ENCODE data around the gene SLC2A6.
A peak's percentile ranks its signal among the peaks of the same experiment; 100 is the strongest.

SLC2A6 gene

GRCh38 chr9:133468374-133468773 is 10.5 kb downstream of the SLC2A6 start:
- Mint-ChIP-seq H3K4me3 (no peak overlapping the region), H3K36me3 (no peaks in the 10 kb centered on the region), H3K9me3 (no peaks in the 10 kb centered on the region), H3K27ac (no peak overlapping the region), H3K4me1 (peaks cover 8% of the 10 kb centered on the region)
- no peak for DNase-seq (ENCODE audit: low spot score in 2 of 2)
- no peak for ATAC-seq

- Mint-ChIP-seq H3K4me3 (no peak overlapping the region), H3K36me3 (no peaks in the 10 kb centered on the region), H3K27ac (no peak overlapping the region), H3K9me3 (no peaks in the 10 kb centered on the region), H3K4me1 (peaks cover 8% of the 10 kb centered on the region)
- DNase-seq (ENCODE audit: low spot score in 2 of 2) (no peak), ATAC-seq (no peak)
Observed at GRCh38 chr9:133467101-133467500, 11.8 kb downstream of the SLC2A6 start.

GRCh38 chr9:133465984-133466383 is 12.9 kb downstream of the SLC2A6 start:
- no peaks in the 10 kb centered on the region for H3K36me3 Mint-ChIP-seq
- ATAC-seq: no peak
- H3K27ac Mint-ChIP-seq: no peak overlapping the region
- peaks cover 14% of the 10 kb centered on the region for H3K4me1 Mint-ChIP-seq
- no peak overlapping the region for H3K4me3 Mint-ChIP-seq
- no peak for DNase-seq (ENCODE audit: low spot score in 2 of 2)
- no peaks in the 10 kb centered on the region for H3K9me3 Mint-ChIP-seq

DNA sequence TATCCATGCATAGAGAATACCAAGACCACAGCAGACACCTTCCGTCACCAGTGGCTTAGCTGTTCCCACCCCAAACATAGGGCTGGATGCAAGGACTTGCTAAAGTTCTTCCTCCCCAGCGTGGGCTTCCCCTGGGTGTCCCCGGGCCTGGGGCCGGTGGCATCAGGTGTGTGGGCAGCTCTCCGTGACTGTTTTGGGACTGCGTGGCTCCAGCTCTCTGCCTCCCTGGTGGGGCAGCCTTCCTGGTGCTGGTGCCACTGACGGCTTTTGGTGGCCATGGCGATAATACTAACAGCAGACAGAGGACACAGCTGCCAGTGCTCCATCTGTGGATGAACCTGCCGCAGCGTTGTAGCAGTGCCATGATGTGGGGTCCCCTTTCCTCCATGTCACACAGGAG is 14.3 kb downstream of the SLC2A6 start:
- ATAC-seq: no peak
- H3K36me3 Mint-ChIP-seq: peaks cover 12% of the 10 kb centered on the region
- H3K4me3 Mint-ChIP-seq: no peak overlapping the region
- no peaks in the 10 kb centered on the region for H3K9me3 Mint-ChIP-seq
- peaks cover 24% of the 10 kb centered on the region for H3K4me1 Mint-ChIP-seq
- no peak for DNase-seq (ENCODE audit: low spot score in 2 of 2)
- no peak overlapping the region for H3K27ac Mint-ChIP-seq

DNA sequence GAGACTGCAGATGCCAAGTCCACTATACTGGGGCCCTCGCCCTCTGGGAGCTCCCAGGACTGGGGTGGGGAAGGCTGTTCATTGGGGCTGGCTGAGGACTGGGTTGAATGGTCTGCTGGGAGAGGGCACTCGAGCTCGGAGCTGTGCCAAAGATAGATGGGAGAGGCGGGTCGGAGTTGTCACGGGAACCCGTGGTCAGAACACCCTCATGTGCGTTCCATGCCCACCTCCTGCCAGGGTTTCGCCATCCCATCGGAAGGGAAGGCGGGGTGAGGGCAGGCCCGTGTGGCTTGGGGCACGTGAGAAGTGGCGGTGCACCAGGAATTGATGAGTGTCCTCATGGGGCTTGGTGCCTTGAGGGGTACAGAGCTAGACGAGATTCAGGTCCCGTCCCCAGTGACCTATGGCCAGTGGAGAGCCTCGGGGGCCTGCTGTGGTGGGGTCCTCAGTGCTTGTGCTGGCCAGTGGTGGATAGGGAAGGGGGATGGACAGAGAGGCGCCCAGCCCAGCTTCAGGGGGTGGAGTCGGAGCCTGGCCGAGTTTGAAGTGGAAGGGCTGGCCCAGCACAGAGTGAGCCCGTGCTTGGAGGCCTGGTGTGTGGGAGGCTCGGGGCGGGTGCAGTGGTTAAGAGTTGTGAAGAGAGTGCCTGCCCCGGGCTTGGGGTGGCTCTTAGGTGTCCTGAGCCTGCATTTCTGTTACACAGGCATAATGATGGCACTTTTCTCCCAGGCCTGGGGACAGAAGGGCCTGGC is 14.9 kb downstream of the SLC2A6 start:
- H3K4me3 Mint-ChIP-seq: no peak overlapping the region
- no peak overlapping the region for H3K27ac Mint-ChIP-seq
- H3K9me3 Mint-ChIP-seq: no peaks in the 10 kb centered on the region
- no peak for DNase-seq (ENCODE audit: low spot score in 2 of 2)
- ATAC-seq: no peak
- peaks cover 13% of the 10 kb centered on the region for H3K36me3 Mint-ChIP-seq
- peaks cover 25% of the 10 kb centered on the region for H3K4me1 Mint-ChIP-seq

- Mint-ChIP-seq H3K4me3 (no peak overlapping the region), H3K36me3 (peaks cover 13% of the 10 kb centered on the region)
Observed at GRCh38 chr9:133463234-133463863, 15.6 kb downstream of the SLC2A6 start.

GRCh38 chr9:133461975-133462374 is 16.9 kb downstream of the SLC2A6 start:
- DNase-seq (ENCODE audit: low spot score in 2 of 2) (no peak), ATAC-seq (no peak)
- H3K27ac Mint-ChIP-seq: peak overlapping the region; percentile 67
- H3K9me3 Mint-ChIP-seq: no peaks in the 10 kb centered on the region
- H3K36me3 Mint-ChIP-seq: peaks cover 13% of the 10 kb centered on the region
- H3K4me1 Mint-ChIP-seq: peaks cover 25% of the 10 kb centered on the region
- H3K4me3 Mint-ChIP-seq: no peak overlapping the region

More at GRCh38 chr9:133463234-133463863, 15.6 kb downstream of the SLC2A6 start:
- DNase-seq (ENCODE audit: low spot score in 2 of 2) (no peak), ATAC-seq (no peak)
- Mint-ChIP-seq H3K27ac (no peak overlapping the region), H3K9me3 (no peaks in the 10 kb centered on the region), H3K4me1 (peaks cover 25% of the 10 kb centered on the region)

- DNase-seq (ENCODE audit: low spot score in 2 of 2): no peak
- H3K27ac Mint-ChIP-seq: peak overlapping the region; percentile 94
- ATAC-seq: no peak
- H3K36me3 Mint-ChIP-seq: peaks cover 13% of the 10 kb centered on the region
- H3K4me3 Mint-ChIP-seq: peak overlapping the region; percentile 92
- H3K4me1 Mint-ChIP-seq: peaks cover 25% of the 10 kb centered on the region
- H3K9me3 Mint-ChIP-seq: no peaks in the 10 kb centered on the region
Observed at GRCh38 chr9:133460405-133461175, 18.3 kb downstream of the SLC2A6 start.

DNA sequence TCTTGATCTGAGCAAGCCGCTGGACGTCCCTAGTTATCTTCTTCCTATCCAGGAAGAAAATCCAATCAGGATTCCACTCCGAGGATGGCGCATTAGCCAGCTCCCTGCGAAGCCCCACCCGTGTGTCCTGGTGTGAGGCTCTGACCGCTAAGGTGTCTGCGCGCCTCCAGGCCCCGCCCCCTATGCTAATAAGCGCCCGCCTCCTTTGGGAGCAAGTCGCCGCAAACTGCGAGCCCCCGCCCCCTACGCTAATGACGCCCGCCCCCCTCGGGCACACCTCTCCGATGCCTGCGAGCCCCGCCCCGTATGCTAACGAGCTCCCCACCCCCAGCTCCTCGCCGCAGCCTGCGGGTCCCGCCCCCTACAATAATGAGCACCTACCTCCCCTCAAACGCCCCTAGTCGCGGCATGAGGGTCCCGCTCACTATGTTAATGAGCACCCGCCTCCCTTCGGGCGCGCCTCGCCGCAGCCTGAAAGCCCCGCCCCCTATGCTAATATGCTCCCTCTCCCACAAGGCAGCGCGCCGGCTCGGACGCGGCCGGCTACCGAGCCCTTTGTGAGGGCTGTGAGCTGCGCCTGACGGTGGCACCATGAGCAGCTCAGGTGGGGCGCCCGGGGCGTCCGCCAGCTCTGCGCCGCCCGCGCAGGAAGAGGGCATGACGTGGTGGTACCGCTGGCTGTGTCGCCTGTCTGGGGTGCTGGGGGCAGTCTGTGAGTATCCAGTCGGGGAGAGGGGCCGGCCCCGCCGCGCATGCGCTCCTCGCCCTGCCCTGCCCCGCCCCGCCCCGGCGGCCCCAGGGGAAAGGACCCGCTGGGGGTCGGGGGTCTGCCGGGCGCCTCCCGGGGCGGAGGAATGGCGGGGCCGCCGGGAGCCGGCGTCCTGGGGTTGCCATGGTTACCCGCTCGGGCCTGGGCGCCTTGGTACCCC is 19.2 kb downstream of the SLC2A6 start, which contains the start of gene CACFD1:
TSS of gene CACFD1 (plus strand) at position 503 of the 929 bp plus-strand sequence. CDS start at position 592, 89 bp downstream.
- H3K27ac Mint-ChIP-seq: peak within 1 kb of the TSS; percentile 94
- H3K4me3 Mint-ChIP-seq: peak within 1 kb of the TSS; percentile 92
- DNase-seq (ENCODE audit: low spot score in 2 of 2) (peak; percentile 85 to 95), ATAC-seq (peak; percentile 91)
- no peaks in the 10 kb centered on the region for H3K9me3 Mint-ChIP-seq
- peaks cover 25% of the 10 kb centered on the region for H3K4me1 Mint-ChIP-seq
- peaks cover 13% of the 10 kb centered on the region for H3K36me3 Mint-ChIP-seq

GRCh38 chr9:133458643-133459312 is 20.1 kb downstream of the SLC2A6 start:
- ATAC-seq (no peak), DNase-seq (ENCODE audit: low spot score in 2 of 2) (no peak)
- Mint-ChIP-seq H3K4me1 (peaks cover 20% of the 10 kb centered on the region), H3K9me3 (no peaks in the 10 kb centered on the region), H3K36me3 (peaks cover 13% of the 10 kb centered on the region), H3K27ac (no peak overlapping the region), H3K4me3 (peak overlapping the region; percentile 92)

GRCh38 chr9:133457748-133458147 is 21.2 kb downstream of the SLC2A6 start:
- Mint-ChIP-seq H3K9me3 (no peaks in the 10 kb centered on the region), H3K27ac (no peak overlapping the region), H3K36me3 (peaks cover 13% of the 10 kb centered on the region), H3K4me3 (no peak overlapping the region), H3K4me1 (peaks cover 16% of the 10 kb centered on the region)
- DNase-seq (ENCODE audit: low spot score in 2 of 2) (no peak), ATAC-seq (no peak)

- ATAC-seq: no peak
- Mint-ChIP-seq H3K9me3 (no peaks in the 10 kb centered on the region), H3K4me3 (no peak overlapping the region), H3K4me1 (peaks cover 16% of the 10 kb centered on the region), H3K36me3 (peaks cover 13% of the 10 kb centered on the region), H3K27ac (no peak overlapping the region)
- no peak for DNase-seq (ENCODE audit: low spot score in 2 of 2)
Observed at GRCh38 chr9:133457233-133457632, 21.7 kb downstream of the SLC2A6 start.

DNA sequence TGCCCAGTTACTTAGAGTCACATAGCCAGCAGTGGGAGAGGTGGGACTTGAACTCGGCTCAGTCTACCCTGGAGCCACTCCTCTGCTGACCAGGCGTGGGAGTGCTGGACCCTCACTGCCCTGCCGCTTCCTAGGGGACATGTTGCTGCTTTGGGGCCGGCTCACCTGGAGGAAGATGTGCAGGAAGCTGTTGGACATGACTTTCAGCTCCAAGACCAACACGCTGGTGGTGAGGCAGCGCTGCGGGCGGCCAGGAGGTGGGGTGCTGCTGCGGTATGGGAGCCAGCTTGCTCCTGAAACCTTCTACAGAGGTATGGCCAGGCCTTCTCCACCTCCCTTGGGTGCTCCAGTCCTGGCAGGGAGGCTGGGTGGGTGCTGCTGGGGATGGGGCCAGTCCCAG is 22.5 kb downstream of the SLC2A6 start:
- no peak for ATAC-seq

GRCh38 chr9:133455936-133456335 is 23.0 kb downstream of the SLC2A6 start:
- no peak overlapping the region for H3K4me3 Mint-ChIP-seq
- H3K36me3 Mint-ChIP-seq: peaks cover 13% of the 10 kb centered on the region
- H3K9me3 Mint-ChIP-seq: no peaks in the 10 kb centered on the region
- H3K4me1 Mint-ChIP-seq: peaks cover 10% of the 10 kb centered on the region
- DNase-seq (ENCODE audit: low spot score in 2 of 2): no peak
- H3K27ac Mint-ChIP-seq: no peak overlapping the region
- no peak for ATAC-seq

More for the DNA sequence above, 22.5 kb downstream of the SLC2A6 start:
- peaks cover 13% of the 10 kb centered on the region for H3K36me3 Mint-ChIP-seq
- no peak overlapping the region for H3K27ac Mint-ChIP-seq
- H3K4me1 Mint-ChIP-seq: peaks cover 11% of the 10 kb centered on the region
- no peak overlapping the region for H3K4me3 Mint-ChIP-seq
- no peak for DNase-seq (ENCODE audit: low spot score in 2 of 2)
- H3K9me3 Mint-ChIP-seq: no peaks in the 10 kb centered on the region
